ENCODE results near the gene OR51E1. TPM values are rescaled to one million over a fixed set of nuclear protein-coding genes. Genes with fewer than 3 reads are reported as not detected.

The OR51E1 gene
- total RNA-seq, 4 donors from 2014 or later, result 0.70 to 1.2 (median 0.85) TPM; not detected in 1

DNA sequence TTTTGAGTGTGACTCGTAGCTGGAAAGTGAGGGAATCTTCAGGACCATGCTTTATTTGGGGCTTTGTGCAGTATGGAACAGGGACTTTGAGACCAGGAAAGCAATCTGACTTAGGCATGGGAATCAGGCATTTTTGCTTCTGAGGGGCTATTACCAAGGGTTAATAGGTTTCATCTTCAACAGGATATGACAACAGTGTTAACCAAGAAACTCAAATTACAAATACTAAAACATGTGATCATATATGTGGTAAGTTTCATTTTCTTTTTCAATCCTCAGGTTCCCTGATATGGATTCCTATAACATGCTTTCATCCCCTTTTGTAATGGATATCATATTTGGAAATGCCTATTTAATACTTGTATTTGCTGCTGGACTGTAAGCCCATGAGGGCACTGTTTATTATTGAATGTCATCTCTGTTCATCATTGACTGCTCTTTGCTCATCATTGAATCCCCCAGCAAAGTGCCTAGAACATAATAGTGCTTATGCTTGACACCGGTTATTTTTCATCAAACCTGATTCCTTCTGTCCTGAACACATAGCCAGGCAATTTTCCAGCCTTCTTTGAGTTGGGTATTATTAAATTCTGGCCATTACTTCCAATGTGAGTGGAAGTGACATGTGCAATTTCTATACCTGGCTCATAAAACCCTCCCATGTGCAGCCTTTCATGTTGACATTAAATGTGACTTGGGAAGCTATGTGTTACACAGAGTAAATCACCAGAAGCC, 11.0 kb downstream of the OR51E1 start:
- no peak for DNase-seq
- Histone ChIP-seq H3K9me3 (no peaks in the 10 kb centered on the region), H3K4me1 (no peaks in the 10 kb centered on the region), H3K4me3 (no peak overlapping the region), H3K36me3 (no peaks in the 10 kb centered on the region), H3K27ac (no peak overlapping the region), H3K27me3 (no peaks in the 10 kb centered on the region)
- TF ChIP-seq POLR2A (IDR thresholded peaks at IDR 0.05), result no peak
- TF ChIP-seq, protein P1, sequence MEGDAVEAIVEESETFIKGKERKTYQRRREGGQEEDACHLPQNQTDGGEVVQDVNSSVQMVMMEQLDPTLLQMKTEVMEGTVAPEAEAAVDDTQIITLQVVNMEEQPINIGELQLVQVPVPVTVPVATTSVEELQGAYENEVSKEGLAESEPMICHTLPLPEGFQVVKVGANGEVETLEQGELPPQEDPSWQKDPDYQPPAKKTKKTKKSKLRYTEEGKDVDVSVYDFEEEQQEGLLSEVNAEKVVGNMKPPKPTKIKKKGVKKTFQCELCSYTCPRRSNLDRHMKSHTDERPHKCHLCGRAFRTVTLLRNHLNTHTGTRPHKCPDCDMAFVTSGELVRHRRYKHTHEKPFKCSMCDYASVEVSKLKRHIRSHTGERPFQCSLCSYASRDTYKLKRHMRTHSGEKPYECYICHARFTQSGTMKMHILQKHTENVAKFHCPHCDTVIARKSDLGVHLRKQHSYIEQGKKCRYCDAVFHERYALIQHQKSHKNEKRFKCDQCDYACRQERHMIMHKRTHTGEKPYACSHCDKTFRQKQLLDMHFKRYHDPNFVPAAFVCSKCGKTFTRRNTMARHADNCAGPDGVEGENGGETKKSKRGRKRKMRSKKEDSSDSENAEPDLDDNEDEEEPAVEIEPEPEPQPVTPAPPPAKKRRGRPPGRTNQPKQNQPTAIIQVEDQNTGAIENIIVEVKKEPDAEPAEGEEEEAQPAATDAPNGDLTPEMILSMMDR (IDR thresholded peaks at IDR 0.05), result no peak

DNA sequence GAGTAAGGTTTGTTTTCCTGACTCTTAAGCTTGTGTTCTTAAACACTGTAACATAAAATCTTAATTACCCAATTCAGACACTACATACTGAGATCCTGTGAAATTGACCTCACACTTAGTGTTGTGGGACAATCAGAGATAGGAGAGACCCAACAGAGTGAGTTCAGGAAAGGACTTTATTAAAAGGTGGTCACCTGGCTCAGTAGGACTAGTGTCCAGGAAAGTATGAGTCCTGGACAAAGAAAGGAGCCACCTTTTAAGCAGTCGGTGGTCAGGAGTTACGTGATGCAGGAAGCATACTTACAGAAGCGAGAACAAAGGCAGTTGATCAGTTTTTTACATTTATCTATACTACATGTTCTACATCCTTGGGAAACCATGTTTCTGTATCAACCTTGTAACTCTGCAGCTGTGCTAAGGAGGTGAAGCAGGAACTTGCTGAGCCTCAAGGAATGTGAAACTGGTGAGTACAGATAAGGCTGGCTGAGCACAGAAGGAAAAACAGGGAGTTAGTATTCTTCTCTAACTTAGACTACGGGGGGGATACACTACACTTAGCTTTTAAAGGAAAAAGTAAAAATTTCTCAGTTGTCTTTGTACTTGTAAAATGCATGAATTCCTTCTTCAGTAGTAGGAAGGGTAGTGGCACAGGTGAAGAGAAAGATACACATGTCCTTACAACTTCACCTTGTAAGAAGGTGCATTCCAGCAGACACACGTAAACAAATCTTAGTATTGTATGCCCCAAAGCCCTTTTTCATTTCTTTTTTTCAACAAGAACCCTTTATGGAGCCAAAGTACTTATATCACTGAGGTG, 15.1 kb downstream of the OR51E1 start:
- no peak for TF ChIP-seq POLR2A (IDR thresholded peaks at IDR 0.05)
- TF ChIP-seq, protein P1 (IDR thresholded peaks at IDR 0.05), result no peak
- Histone ChIP-seq H3K4me1 (no peaks in the 10 kb centered on the region), H3K36me3 (no peaks in the 10 kb centered on the region), H3K27me3 (no peaks in the 10 kb centered on the region), H3K9me3 (no peaks in the 10 kb centered on the region), H3K4me3 (no peak overlapping the region), H3K27ac (no peak overlapping the region)
- DNase-seq, result no peak

DNA sequence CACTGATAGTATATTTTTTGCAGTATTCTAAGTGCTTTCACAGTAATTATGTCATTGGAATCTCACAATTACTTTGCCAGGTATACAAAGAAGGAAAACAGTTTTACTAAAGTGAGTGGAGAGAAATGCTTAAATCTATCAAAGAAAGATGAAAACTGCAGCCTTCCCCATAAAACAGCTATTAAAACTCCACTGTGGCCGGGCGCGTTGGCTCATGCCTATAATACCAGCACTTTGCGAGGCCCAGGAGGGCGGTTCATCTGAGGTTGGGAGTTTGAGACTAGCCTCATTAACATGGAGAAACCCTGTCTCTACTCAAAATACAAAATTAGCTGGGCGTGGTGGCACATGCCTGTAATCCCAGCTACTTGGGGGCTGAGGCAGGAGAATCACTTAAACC, 19.1 kb downstream of the OR51E1 start:
- Histone ChIP-seq H3K36me3 (no peaks in the 10 kb centered on the region), H3K4me3 (no peak overlapping the region), H3K27me3 (no peaks in the 10 kb centered on the region), H3K27ac (no peak overlapping the region), H3K4me1 (no peaks in the 10 kb centered on the region), H3K9me3 (no peaks in the 10 kb centered on the region)
- TF ChIP-seq, protein P1 (IDR thresholded peaks at IDR 0.05), result no peak
- no peak for TF ChIP-seq POLR2A (IDR thresholded peaks at IDR 0.05)
- no peak for DNase-seq

DNA sequence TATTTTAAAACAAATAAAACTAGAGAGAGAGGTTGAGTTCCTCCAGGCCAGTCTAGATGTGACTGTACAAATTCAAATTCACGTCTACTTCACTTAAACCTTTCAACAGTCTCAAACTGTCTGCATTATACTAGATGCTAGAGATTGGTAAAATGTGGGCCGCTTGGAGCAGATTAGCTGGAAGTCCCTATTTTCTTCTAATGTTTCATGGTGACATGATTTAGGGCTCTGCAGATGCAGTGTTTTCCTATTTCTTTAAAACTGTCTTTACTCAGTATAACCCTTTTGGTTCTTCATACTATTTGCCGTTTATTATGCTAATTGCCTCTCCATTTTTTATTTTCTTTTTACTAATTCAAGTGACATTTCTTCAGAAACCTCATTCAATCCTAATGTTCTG, 20.4 kb downstream of the OR51E1 start:
- H3K9me3 ChIP-seq, result no peaks in the 10 kb centered on the region
- no peaks in the 10 kb centered on the region for H3K4me1 ChIP-seq
- no peak overlapping the region for H3K27ac ChIP-seq

DNA sequence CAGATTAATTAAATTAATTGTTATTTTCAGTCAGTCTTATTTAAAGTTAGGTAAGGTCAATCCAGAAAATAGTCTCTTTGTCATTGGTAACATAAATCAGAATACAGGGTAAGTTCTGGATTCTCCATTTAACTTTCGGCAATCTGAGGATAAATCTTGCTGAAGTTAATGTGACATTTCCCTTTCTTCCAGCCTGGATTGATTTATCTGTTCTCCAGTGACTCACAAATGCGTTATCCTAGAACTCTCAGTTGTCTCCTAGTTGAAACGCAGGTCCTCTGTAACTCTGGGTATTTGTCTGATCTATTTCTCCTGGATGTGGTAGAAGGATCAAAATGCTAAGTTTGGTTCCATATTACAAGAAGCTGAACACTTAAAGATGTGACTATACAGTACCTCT, 21.0 kb downstream of the OR51E1 start:
- no peak for TF ChIP-seq POLR2A (IDR thresholded peaks at IDR 0.05)
- H3K4me3 ChIP-seq, result no peak overlapping the region
- no peak for DNase-seq
- H3K4me1 ChIP-seq, result no peaks in the 10 kb centered on the region
- H3K36me3 ChIP-seq, result no peaks in the 10 kb centered on the region
- no peaks in the 10 kb centered on the region for H3K9me3 ChIP-seq
- H3K27ac ChIP-seq, result no peak overlapping the region
- no peaks in the 10 kb centered on the region for H3K27me3 ChIP-seq

More for the DNA sequence above, 20.4 kb downstream of the OR51E1 start:
- no peak for DNase-seq
- Histone ChIP-seq H3K36me3 (no peaks in the 10 kb centered on the region), H3K27me3 (no peaks in the 10 kb centered on the region), H3K4me3 (no peak overlapping the region)
- no peak for TF ChIP-seq POLR2A (IDR thresholded peaks at IDR 0.05)
- TF ChIP-seq, protein P1 (IDR thresholded peaks at IDR 0.05), result no peak

DNA sequence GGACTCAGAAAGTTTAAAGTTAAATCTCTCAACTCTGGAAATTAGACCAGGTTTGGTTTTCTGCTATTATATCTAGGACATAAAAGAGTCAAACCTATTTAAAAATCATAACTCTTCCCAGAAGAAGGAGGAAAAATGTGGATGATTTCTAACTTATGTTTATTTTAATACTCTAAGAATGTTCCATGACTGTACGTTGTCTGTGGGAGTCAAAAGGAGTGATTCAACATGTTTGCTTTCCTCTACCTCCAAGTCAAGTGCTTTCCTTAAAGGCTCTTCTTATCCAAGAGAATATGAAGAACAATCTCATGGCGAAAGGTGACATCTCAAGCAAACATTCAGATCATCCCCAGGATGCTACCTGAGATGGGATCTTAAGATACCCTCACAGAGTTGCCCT, 21.6 kb downstream of the OR51E1 start:
- TF ChIP-seq, protein P1 (IDR thresholded peaks at IDR 0.05), result no peak
- no peak for TF ChIP-seq POLR2A (IDR thresholded peaks at IDR 0.05)
- Histone ChIP-seq H3K27me3 (no peaks in the 10 kb centered on the region), H3K4me1 (no peaks in the 10 kb centered on the region), H3K9me3 (no peaks in the 10 kb centered on the region), H3K4me3 (no peak overlapping the region), H3K27ac (no peak overlapping the region), H3K36me3 (no peaks in the 10 kb centered on the region)
- no peak for DNase-seq
